Stimulated activated CD4-positive, alpha-beta T cell treated with anti-CD3 and anti-CD28 coated beads, Interleukin-12 subunit alpha, Interleukin-12 subunit beta, amount 100 ng/mL, for 4 hours (primary cell): ENCODE measurements around the gene PPP3CA.
A peak's percentile ranks its signal among the peaks of the same experiment; 100 is the strongest.
"Not testable (repeated sequence)": the region's sequence is repeated elsewhere in the genome, so short reads cannot be mapped to it uniquely, and the experiment has no call there.

Experiments used
- DNase-seq: peaks from one replicate; pipeline ENCODE4 v3.0.0-alpha.2; 2020

The PPP3CA gene

DNA sequence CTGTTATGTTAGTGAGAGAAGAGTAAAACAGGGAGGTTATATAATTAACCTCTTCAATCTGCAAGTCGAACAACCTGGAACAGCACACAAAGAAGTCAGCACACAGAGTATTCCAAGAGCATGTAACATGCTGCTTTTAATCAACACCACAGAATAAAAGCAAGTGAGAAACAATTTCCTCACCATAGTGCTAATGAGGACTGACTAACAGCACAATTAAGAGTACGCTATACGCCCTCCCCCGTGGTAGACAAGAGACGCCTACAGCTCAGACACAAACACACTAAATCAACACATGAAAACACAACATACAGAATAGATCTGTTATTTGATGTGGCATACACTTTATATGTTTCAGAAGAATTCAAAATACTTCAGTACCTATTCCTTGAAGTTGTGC, 103.0 kb downstream of the PPP3CA start:
- DNase-seq, result no peak

DNA sequence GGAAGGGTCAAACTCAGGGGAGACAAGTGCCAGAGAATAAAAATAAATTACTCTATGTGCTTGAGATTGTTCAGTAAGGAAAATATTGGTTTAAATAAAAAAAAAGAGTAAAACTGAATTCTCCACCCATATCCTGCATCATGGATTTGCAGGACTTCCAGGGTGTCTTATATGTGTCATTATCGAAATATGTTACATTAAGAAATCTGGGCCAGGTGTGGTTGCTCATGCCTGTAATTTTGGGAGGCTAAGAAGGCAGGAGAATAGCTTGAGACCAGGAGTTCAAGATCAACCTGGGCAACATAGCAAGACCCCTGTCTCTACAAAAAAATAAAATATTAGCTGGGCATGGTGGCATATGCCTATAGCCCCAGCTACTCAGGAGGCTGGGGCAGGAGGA, 104.9 kb downstream of the PPP3CA start:
- no peak for DNase-seq

DNA sequence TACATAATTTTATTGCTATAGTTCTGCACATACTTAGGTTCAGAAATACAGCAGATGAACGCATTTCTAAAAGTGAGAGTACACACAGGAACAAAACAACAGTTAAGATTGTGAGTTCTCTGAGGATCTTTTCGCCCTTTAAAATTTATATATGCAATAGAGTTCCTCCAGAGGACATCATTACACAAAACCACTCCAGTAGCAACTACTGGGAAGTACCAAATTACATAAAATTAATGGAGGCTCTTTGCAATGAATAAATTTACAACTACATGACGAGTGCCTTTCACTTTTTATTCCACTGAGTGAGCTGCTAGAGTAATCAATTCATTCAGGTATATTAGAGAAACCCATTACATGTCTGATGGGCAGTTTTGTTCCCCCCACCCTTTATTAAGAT, 107.2 kb downstream of the PPP3CA start:
- DNase-seq, result no peak

DNA sequence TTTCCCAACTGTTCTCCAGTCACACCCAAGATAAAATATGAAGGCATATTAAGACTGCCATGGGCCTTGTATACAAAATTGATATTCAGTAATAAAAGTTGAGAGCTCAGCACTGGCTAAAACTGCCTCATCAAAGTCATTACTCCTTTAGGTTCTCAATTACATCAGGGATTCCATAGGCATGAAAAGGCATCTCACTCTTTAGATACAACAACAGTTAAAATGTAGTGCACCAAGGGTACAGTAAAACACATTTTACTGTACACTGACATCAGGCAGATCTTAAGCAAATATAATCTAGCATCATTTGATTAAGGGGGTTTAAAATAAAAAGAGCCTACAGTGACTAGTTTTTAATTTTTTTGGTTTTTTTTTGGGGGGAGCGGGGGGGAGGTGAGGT, 107.7 kb downstream of the PPP3CA start:
- no peak for DNase-seq

DNA sequence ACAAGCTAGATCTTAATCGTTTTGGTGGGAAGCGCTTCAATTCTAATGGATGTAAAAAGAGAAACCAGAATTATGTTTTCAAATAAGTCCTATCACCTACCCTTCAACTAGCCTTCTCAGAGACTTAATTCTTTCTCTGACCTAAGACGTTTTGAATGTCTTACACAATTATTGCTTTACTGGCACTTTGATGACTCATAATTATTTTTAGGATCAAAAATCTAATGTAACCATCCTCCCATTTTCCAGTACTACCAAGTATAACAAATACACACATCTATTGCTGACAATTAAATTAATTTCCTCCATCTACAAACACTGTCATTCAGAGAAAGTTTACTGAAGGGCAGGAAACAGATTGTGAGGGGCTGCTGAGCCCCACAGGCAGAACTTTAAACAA, 108.6 kb downstream of the PPP3CA start:
- no peak for DNase-seq

DNA sequence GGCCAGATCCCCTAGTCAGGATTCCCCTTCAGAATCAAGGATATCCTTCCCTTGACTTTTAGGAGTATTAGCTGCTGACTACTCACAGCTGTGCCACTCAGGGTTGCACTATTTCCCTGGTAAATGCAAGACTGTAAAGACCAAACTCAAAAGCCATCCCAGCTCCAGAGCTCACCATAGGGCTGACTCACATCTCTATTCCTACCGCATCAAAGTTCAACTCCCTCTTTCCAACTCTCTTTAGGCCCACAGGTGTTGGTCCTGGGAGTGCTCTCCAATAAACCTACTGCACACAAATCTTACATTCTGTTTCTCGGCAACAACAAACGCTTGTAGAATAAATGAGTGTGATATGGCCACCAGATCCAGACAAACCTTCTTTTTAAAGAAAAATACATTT, 109.6 kb downstream of the PPP3CA start:
- DNase-seq, result no peak

DNA sequence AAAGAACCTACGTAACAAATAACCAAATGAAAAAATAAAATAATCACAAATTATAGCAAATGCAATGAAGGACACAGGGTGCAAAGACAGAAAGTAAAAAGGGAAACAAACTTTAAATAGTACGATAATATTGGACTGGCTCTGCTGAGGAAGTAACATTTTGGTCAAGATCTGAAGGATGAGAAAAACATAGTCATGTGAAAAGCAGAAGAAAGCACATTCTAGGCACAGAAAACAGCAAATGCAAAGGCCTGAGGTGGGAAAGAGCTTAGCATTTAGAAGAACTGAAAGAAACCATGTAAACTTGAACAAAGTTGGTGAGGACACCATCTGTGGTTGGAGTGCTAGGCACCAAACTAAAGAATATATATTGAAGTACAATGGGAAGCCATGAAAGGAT, 111.2 kb downstream of the PPP3CA start:
- DNase-seq, result no peak

DNA sequence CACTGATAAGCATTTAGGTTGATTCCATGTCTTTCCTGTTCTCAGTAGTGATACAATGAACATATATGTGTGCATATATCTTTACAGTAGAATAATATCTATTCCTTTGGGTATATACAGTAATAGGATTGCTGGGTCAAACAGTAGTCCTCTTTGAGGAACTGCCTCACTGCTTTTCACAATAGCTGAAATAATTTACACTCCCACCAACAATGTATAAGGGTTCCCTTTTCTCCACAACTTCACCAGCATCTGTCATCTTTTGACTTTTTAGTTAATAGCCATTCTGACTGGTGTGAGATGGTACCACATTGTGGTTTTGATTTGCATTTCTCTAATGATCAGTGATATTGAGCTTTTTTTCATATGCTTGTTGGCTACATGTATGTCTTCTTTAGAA, 113.2 kb downstream of the PPP3CA start:
- DNase-seq, result not testable (repeated sequence)

DNA sequence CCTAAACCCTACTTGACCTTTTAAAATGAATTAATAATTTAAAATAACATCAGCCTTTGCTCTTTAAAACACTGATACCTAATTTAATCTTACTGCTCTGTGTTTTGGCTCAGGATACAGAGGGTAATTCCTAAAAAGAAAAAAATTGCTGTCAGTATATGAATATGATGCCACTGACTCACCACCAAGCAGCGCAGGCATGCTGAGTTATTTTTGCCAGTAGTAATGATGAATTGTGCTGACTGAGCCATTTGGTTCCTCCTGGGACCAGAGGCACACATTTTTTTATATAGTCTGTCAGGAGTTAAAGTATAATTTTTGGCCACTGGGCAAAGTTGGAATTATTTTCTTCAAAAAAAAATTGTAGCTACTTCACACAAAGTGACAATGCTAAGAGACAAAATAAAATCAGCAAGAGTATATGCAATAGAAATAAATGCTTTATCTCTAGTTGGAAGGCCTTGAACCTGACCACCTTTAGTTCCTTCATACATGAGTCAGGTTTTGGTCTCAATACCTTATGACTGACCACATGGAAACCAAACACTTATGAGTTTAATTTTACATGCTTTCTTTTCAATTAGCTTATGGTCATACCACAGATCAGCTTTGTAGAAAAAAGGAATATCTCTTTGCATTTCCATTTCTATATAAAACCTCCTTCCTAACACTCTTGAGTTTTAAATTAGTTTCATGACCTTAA, 115.1 kb downstream of the PPP3CA start:
- DNase-seq, result peak; percentile 4

DNA sequence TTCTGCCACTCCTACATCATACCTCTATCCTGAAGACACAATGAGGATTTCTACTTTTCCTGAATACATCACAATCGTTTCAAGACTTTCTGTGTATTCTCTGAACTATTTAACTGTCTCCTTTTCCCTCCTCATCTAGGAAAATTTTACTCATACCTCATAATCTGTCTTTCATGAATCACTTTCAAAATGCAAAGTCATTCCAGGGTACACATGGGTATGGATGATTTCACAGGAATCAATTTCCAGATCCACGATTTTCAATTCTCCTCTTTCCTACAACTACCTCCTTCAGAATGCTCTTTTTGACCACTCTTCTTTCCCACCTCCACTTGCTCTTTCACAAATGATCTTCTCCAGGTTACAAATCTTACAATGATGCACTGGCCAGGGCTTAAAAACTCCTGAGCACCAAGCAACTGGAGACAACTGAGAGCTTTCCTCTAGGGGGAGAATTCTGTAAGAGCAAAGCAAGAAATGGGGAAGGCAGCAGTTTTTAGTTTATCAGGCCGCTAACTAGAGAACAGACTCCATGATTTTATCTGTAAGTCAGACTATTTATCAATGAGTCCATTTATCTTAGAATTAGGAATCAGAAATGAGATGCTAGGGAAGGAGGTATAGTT, 116.4 kb downstream of the PPP3CA start:
- DNase-seq, result no peak

DNA sequence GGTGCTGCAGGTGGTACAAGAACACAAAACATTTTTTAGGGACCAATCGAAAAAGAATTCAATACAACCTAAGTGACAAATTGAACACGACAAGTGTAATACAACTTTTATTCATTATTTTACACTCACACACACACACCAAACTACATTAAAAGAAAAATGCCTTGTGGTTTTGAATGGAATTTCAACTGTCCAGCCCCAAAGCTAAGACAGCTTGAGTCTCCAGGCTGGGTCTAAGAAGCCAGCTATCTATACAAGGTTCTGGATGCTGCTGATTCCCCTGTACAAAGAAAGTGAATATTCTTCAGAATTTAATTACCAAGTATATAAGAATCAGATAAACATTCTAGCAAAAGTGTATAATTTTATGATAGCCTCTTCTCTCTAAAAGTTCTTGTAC, 118.2 kb downstream of the PPP3CA start:
- no peak for DNase-seq

DNA sequence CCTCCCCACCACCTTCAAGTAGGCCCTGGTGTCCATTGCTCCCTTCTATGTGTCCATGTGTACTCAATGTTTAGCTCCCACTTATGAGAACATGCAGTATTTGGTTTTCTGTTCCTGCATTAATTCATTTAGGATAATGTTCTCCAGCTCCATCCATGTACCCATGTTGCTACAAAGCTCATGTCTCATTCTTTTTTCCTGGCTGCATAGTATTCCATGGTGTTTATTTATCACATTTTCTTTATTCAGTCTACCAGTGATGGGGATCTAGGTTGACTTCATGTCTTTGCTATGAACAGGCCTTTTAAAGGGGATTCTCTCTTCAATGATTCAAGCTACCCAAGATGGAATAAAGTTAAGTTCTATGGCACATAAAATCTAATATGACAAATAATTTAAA, 119.6 kb downstream of the PPP3CA start:
- DNase-seq, result no peak

DNA sequence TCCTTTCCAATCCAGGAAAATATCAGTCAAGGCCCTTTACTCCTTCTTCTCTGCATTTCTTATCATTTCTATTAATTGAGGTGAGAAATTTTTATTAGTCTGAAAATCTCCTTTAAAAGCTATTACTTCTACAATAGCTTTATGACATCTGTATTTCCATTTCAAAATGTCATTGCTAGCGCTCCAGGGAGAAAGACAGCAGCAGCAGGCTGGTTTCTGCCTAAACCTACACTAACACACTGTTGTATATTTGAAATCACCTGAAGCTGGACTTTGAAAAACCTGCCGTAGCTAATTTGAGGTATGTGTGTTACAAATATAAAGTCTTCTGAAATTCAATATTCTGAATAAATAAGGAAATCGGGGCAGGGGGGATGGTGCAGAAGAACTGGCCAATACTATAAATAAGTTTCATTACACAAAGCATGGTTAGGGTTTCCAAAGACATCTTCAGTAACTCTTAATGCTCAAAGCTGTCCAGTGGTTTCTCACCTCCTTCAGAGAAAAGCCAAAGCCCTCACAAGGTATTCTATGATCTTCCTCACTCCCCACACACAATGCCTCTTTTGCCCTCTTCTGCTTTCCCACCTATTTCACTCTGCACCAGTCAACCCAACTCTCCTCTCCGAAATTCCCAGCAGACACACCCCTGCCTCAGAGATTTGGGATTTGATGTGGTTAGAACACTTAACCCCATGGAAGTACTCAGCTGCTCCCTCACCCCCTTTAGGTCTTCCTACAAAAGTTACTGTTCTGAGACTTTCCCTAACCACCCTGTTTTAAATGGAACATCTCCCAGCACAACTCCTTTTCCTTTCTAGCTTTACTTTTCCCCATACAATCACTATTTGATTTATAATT, 122.7 kb downstream of the PPP3CA start:
- no peak for DNase-seq

DNA sequence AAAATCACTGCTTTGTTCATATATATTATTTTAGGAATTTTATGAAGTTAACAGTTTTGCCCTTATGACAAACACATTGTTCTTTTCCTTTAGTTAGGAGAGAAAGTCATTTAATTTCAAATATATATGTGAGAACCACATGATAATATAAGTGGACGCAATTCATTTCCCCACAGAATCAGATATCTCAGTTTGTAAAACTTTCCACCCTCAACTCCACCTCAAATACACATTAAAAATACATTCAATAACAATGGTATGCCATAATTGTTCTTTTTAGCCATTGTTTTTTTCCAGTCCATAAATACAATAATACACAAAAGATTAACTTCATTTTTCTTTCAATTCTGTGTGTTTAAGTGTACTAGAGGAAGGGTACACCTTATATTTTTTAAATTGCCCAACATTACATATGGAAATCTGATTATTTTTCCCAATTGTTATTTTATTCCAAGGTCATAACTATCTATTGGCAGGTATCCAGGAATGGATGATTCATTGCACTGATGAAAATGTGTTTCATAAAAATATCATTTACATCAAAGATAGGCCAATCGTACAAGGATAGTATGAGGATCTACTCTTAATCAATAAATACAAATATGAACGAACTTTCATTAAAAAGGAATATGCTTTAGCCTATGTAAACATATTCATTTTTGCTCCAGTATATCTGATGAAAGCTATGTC, 125.0 kb downstream of the PPP3CA start:
- DNase-seq, result no peak

DNA sequence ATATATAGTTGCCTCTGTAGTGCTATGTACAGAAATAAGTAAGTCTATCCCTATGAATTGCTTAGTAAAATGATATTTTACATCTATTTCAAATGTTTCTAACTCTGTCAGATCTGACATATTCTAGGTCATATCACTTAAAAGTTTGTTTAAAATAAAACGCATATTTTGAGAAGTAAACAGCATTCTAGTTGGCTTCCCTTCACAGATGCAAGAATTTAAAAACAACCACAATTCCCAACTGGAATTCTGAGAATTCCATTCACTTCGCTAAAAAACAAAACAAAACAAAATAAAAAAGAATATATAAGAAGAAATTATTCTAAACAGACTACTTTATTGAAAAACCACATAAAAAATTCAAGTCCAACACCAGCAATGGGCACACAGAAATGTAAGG, 126.0 kb downstream of the PPP3CA start:
- no peak for DNase-seq

DNA sequence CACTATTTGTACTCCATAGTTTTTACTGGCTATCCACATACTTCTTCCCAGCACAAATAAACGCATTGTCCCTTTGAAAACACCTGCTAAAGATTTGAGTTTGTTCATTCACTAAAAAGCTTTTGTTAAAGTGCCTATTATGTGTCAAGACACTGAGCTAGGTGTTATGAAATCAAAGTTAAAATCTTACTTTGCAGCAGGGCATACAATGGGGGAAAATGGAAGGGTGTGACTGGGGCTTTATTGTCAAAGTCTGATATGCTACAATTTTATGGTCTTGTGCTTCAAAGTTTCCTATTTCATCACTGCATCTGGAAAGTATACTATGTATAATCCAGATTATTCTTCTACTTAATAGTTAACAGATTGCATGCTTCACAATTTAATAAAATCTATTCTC, 128.4 kb downstream of the PPP3CA start:
- DNase-seq, result no peak

DNA sequence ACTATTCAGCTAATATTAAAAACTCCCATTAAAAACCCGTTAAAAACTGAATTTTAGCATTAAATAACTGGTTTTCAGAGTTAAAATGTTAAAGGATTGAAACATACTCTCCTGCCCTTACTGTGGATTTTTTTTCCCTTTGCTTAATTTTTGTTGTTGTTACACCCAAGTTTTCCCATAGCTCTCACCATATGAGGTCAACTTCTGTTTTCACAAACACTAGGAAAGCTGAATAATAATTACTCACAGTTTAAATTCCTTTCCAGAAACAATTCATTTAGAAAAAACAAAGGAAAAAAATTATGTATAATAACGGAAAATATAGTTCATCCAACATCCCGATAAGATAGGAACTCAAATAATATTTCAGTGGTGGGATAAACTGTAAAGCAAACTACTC, 129.0 kb downstream of the PPP3CA start:
- DNase-seq, result no peak

DNA sequence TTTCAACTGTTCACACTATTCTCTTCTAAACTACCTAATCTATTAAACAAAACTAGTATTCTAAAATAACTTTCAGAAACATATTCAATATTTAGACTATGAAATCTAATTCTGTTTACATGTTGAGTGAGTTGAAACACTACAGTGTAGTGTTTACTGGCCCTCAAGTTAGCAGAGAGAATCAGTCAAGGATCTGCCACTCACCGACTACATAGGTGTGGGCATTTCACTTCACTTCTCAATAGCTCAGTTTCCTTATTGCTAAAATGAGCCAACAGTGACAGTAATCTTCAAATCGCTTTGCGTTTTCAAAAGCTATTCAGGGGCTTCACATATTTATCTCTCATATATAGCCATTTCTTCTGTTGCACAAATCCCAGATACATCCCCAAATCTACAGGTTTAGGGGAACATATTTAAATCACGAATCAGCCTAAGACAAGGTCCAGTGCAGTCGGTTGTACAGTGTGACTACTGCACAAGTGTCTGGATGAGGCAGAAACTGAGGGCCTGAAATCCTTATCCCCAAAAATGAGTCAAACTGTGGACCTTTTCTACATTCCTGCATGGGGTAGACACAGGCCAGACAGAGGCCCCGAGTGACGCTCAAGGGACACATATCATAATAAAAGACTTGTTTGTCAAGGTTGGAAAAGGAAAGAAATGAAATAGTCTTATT, 129.8 kb downstream of the PPP3CA start:
- no peak for DNase-seq

DNA sequence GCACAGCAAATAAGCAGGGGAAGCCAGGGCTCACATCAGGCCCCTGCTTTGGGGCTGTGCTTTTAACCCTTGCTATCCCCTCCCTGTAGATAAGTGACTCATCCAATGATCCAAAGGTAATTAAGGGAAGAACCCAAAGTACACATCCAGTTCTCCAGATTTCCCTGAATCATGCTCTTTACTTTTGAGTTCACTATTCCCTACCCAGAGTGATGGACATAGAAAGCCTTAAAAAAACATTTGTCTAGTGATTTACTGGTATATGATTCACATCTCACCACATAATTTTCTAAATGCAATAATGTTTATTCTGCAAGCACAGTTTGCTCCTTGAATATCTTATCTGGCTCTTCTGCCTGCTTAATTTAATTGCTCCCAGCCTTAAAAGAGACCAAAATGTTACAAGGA, 136.2 kb downstream of the PPP3CA start:
- no peak for DNase-seq

DNA sequence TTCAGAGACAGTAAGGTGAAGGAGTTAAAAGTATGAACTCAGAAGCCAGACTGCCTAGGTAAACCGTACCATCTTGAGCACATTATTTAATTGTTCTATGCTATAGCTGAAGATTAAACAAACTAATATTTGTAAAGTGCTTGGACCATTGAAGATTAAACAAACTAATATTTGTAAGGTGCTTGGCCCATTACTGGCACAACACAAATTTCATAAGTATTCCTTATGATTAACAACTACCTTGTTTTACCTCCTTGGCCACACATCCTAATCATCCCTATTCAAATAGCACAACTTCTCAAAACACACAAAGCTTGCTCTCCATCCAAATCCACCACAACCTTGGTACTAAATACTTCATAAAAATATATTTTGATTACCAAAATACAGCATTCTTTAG, 137.0 kb downstream of the PPP3CA start:
- DNase-seq, result no peak

DNA sequence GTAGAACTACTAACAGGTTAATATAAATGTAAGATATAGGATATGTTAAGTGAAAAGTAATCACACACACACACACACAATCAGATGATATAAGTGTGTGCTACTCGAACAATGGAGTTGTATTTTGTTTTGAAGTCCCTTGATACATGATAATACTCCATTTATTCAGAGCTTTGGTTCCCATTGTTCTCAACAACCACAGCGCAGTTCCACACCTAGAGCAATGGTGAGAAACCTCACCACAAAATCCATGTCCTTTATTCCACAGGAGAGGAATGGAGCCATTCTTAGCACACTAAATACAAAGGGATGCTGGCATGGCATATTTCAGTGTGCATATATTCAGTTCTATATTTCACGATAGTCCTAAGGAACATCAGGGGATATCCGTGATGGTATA, 139.2 kb downstream of the PPP3CA start:
- DNase-seq, result no peak

DNA sequence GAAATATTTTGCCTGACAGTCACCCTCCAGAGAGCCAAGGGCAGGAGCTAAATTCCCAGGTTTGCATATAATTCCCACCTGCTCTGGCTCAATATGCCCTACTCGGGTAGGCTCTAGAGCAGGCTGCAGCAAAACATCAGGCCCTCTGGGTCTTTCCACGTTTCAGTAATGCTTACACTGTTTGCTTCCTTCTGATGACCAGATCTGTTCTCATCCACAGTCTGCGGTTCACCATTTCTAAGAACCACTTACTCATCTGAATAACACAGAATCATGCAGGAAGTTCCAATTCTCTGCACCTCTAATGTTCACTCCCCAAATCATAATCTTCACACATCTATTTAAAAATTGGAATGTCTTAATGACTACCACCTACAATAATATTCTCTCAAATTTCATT, 141.4 kb downstream of the PPP3CA start:
- peak; percentile 1 for DNase-seq

DNA sequence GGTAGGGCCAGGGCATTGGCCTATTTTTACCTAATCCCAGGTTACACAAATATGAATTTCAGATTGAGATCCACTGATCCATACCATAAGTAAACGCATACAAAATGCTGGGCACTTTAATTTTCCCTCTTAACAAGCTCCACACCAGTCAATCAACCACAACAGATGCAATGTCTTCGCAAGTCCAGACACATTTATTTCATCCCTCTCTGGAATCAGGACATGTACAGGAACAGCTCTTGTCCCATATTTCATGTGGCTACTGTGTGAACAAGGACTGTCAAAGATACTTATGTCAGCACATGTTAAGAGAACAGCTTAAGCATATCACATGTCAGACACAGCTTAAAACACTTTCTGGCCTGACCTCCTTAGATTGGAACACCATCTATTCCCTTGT, 145.9 kb downstream of the PPP3CA start:
- DNase-seq, result no peak
